Testis (tissue), 3 donors: ENCODE data around the gene NDUFAF2. TPM values are rescaled to one million over a fixed set of nuclear protein-coding genes. Genes with fewer than 3 reads are reported as not detected.
"Not testable (repeated sequence)": the region's sequence is repeated elsewhere in the genome, so short reads cannot be mapped to it uniquely, and the experiment has no call there.

Experiments
- DNase-seq: peaks from one replicate; pipeline ENCODE4 v3.0.0-alpha.2; 2019
- H3K27ac ChIP-seq, 2 donors: fragments of 200-600 bp; sonication (generic); one replicate each; pipeline ENCODE4 v1.5.1; 2019
- H3K27me3 ChIP-seq: fragments of 200-600 bp; sonication (generic); one replicate; pipeline ENCODE4 v1.5.1; 2019
- H3K36me3 ChIP-seq: fragments of 200-600 bp; sonication (generic); one replicate; pipeline ENCODE4 v1.5.1; 2017; ENCODE audit warnings: low read depth; ENCODE audit errors: missing control alignments
- H3K4me1 ChIP-seq: fragments of 200-600 bp; sonication (generic); one replicate; pipeline ENCODE4 v1.5.1; 2019
- H3K4me3 ChIP-seq, 2 donors: fragments of 200-600 bp; sonication (generic); one replicate each; pipeline ENCODE4 v1.5.1; 2017 to 2019
- H3K9me3 ChIP-seq: fragments of 200-600 bp; sonication (generic); one replicate; pipeline ENCODE4 v1.5.1; 2017
- POLR2A ChIP-seq: fragments of 450-650 bp; IDR thresholded peaks from one replicate; pipeline ENCODE4 v1.6.1; 2017; ENCODE audit warnings: antibody characterized with exemption, mild to moderate bottlenecking, moderate library complexity
- WGBS, 2 donors: methylation state at CpG; one replicate each; pipeline ENCODE4 v1.1.5; 2018; 5-methylcytosine and 5-hydroxymethylcytosine counted together
- intact Hi-C: fragments of 100-400 bp; cut with DNase I; formaldehyde crosslinking; loops from one replicate; pipeline ENCODE4 v1.15.1; 2023; ENCODE audit warnings: low total_unique reads
- polyA plus RNA-seq: library from polyadenylated mRNA; stranded (reverse); fragments of 350-450 nt; fragmentation: Illumina TruSeq; extraction: RNeasy Lipid Tissue Mini Kit (QIAGEN cat#74804); gene quantifications from one replicate; pipeline ENCODE4 v1.2.3, GENCODE V29; 2014; ENCODE audit warnings: low read depth, low replicate concordance; ENCODE audit not compliant: insufficient read depth
- total RNA-seq, 2 donors: library from RNA; depleted of rRNA; stranded (reverse); fragments of >200 nt; gene quantifications; one replicate each; pipeline ENCODE4 v1.2.3, GENCODE V29; 2016
- TF ChIP-seq, protein P1 (sequence below), 3 experiments: fragments of 450-650 bp in 2 of 3; fragments of 200-600 bp in 1 of 3; sonication (generic) in 1 of 3; IDR thresholded peaks; one replicate each; pipeline ENCODE4 v1.5.1; 2016 to 2019; ENCODE audit warnings: antibody characterized with exemption in 3 of 3, mild to moderate bottlenecking in 2 of 3, moderate library complexity in 1 of 3

The NDUFAF2 gene
- total and polyA plus RNA-seq, 3 donors from 2014 or later: 18.1 to 30.8 (median 22.3) TPM

DNA sequence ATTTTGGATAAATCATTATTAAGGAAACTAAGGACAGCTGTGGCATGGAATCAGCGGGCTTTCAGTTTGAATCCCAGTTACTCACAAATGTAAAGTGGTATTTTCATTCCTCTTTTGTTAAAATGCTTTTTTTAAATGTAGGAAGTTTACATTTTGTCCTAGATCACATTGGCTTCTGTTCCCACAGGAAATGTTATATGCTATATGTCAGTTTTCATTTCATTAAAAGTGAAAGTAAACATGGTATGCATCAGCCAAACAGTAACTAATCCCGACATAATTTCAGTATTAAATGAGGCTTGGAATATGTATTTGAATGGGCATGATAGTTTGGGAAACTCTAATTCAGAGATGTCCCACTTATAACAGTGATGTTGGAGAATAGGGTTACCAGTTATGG lies 235.9 kb downstream of the NDUFAF2 start:
- Histone ChIP-seq H3K9me3 (no peaks in the 10 kb centered on the region), H3K27ac (no peak overlapping the region), H3K4me3 (no peak overlapping the region), H3K36me3 (no peaks in the 10 kb centered on the region), H3K27me3 (no peaks in the 10 kb centered on the region), H3K4me1 (no peaks in the 10 kb centered on the region)
- DNase-seq: no peak
- intact Hi-C loops: no loop called here
- TF ChIP-seq, protein P1, sequence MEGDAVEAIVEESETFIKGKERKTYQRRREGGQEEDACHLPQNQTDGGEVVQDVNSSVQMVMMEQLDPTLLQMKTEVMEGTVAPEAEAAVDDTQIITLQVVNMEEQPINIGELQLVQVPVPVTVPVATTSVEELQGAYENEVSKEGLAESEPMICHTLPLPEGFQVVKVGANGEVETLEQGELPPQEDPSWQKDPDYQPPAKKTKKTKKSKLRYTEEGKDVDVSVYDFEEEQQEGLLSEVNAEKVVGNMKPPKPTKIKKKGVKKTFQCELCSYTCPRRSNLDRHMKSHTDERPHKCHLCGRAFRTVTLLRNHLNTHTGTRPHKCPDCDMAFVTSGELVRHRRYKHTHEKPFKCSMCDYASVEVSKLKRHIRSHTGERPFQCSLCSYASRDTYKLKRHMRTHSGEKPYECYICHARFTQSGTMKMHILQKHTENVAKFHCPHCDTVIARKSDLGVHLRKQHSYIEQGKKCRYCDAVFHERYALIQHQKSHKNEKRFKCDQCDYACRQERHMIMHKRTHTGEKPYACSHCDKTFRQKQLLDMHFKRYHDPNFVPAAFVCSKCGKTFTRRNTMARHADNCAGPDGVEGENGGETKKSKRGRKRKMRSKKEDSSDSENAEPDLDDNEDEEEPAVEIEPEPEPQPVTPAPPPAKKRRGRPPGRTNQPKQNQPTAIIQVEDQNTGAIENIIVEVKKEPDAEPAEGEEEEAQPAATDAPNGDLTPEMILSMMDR (IDR thresholded peaks at IDR 0.05): no peak
- no peak for TF ChIP-seq POLR2A
- 74 to 84% methylated on average over 2 of the region's 2 CpGs for WGBS, 2 donors

DNA sequence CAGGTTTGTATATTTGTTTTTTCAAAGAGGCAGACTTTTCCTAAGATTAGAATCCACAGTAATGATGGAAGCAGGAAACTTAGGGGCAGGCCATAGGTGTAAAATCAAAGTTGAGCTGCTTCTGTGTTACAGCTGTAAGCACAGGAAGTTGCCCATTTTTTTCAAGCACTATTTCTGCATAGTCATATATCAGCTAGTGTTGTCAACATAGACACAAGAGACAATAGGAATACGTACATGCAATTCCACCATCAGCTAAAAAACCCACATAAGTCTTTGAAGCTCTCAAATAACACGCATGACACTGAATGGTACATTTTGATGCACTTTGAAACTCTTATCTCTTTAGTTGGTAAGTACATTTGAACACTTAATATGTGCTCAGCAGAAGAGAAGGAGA lies 237.4 kb downstream of the NDUFAF2 start:
- WGBS, 2 donors: 76 to 81% methylated on average over 2 of the region's 2 CpGs
- TF ChIP-seq, protein P1 (IDR thresholded peaks at IDR 0.05): no peak
- no peak for TF ChIP-seq POLR2A

DNA sequence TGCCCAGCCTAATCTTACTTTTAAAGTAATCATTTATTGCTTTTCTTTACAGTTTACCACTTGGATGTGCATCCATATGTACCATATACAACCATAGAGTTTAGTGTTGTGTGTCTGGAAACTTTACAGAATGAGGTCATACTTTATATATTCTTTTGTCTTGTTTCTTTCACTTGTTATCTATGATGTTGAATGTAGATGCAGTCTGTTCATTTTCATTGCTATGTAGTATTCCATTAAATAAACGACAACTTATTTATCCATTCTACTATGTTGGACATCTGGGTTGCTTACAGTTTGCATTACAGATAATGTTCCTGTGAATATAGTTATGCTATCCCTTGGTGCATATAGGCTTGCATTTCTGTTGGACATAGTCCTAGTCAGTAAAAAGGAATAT lies 238.5 kb downstream of the NDUFAF2 start:
- TF ChIP-seq POLR2A: no peak
- TF ChIP-seq, protein P1 (IDR thresholded peaks at IDR 0.05): no peak
- no peak for DNase-seq
- intact Hi-C loops: no loop called here
- WGBS, 2 donors: 92 to 100% methylated on average over 1 of the region's 1 CpG
- Histone ChIP-seq H3K27ac (no peak overlapping the region), H3K4me3 (no peak overlapping the region), H3K27me3 (no peaks in the 10 kb centered on the region), H3K4me1 (no peaks in the 10 kb centered on the region), H3K36me3 (no peaks in the 10 kb centered on the region), H3K9me3 (no peaks in the 10 kb centered on the region)

More for the DNA sequence above, 237.4 kb downstream of the NDUFAF2 start:
- Histone ChIP-seq H3K27ac (no peak overlapping the region), H3K4me1 (no peaks in the 10 kb centered on the region), H3K4me3 (no peak overlapping the region), H3K9me3 (no peaks in the 10 kb centered on the region), H3K36me3 (no peaks in the 10 kb centered on the region), H3K27me3 (no peaks in the 10 kb centered on the region)
- intact Hi-C loops: no loop called here
- DNase-seq: no peak

DNA sequence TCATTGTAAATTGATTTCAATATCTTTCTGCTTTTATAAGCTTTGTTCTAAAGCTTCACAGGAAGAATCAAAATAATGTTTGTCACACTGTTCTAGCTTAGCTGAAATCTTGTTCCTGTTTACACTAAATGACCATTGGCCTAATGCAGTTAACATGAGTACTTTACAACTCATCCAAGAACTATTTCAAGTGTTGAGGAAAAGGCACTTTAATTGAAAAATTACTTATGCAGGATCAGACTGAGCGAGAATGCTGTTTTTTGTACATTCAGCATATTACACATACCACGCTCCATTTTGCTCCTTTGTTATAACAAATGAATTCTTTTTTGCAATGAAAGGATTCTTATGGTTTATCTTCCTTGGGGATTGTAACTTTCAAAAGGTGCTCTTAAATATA lies 239.7 kb downstream of the NDUFAF2 start:
- no peaks in the 10 kb centered on the region for H3K9me3 ChIP-seq
- intact Hi-C loops: no loop called here
- no peak for DNase-seq
- no peak overlapping the region for H3K4me3 ChIP-seq
- no peaks in the 10 kb centered on the region for H3K4me1 ChIP-seq
- H3K27ac ChIP-seq: no peak overlapping the region
- TF ChIP-seq, protein P1 (IDR thresholded peaks at IDR 0.05): no peak
- TF ChIP-seq POLR2A: no peak
- H3K27me3 ChIP-seq: no peaks in the 10 kb centered on the region
- H3K36me3 ChIP-seq: no peaks in the 10 kb centered on the region
- 95% methylated on average over 2 of the region's 2 CpGs for WGBS, 2 donors

DNA sequence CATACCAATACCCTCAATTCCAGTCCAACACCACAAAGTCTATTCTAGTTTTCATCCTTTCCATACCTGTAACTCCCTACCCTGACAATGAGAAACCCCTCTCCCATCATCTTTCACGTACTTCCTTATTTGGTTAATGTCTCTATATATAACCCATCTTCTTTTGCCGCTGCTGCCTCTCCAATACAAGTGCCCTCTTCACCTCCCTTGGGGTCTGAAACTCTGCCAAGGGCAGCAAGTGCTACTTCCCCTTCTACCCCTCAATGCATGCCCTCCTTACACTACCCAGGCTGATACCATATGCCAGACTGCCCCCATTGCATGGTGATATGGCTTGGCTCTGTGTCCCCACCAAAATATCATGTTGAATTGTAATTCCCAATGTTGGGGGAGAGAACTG lies 241.6 kb downstream of the NDUFAF2 start:
- Histone ChIP-seq H3K36me3 (no peaks in the 10 kb centered on the region), H3K9me3 (no peaks in the 10 kb centered on the region), H3K27ac (no peak overlapping the region), H3K4me1 (no peaks in the 10 kb centered on the region), H3K4me3 (no peak overlapping the region), H3K27me3 (no peaks in the 10 kb centered on the region)
- 86 to 93% methylated on average over 2 of the region's 2 CpGs for WGBS, 2 donors
- intact Hi-C loops: no loop called here
- TF ChIP-seq POLR2A: no peak
- TF ChIP-seq, protein P1 (IDR thresholded peaks at IDR 0.05): no peak
- DNase-seq: no peak

DNA sequence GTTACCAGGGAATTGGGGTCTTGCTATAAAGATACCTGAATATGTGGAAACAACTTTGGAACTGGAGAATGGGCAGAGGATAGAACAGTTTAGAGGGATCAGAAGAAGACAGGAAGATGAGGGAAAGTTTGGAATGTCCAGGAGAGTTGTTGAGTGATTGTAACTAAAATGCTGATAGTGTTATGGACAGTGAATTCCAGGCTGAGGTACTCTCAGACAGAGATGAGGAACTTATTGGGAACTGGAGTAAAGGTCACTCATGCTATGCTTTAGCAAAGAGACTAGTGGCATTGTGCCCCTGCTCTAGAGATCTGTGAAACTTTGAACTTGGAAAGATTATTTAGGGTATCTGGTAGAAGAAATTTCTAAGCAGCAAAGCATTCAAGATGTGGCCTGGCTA lies 242.3 kb downstream of the NDUFAF2 start:
- intact Hi-C loops, H3K9me3 ChIP-seq, H3K4me1 ChIP-seq, H3K27ac ChIP-seq, H3K36me3 ChIP-seq, H3K27me3 ChIP-seq, H3K4me3 ChIP-seq, DNase-seq: not testable (repeated sequence)

DNA sequence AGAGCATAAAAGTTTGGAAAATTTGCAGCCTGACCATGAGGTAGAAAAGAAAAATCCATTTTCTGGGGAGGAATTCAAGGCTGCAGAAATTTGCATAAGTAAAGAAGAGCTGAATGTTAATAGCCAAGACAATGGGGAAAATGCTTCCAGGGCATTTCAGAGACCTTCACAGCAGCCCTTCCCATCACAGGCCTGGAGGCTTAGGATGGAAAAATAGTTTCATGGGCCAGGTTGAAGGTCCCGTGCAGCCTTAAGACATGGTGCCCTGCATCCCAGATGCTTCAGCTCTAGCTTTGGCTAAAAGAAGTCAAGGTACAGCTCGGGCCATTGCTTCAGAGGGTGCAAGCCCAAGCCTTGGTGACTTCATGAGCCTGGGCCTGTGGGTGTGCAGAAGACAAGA lies 242.8 kb downstream of the NDUFAF2 start:
- H3K4me3 ChIP-seq, H3K4me1 ChIP-seq, H3K27me3 ChIP-seq, H3K9me3 ChIP-seq, DNase-seq, H3K27ac ChIP-seq, H3K36me3 ChIP-seq, intact Hi-C loops: not testable (repeated sequence)
- WGBS, 2 donors: 100% methylated on average over 2 of the region's 2 CpGs
